ENCODE results near the gene SNRNP27.

SNRNP27 gene

DNA sequence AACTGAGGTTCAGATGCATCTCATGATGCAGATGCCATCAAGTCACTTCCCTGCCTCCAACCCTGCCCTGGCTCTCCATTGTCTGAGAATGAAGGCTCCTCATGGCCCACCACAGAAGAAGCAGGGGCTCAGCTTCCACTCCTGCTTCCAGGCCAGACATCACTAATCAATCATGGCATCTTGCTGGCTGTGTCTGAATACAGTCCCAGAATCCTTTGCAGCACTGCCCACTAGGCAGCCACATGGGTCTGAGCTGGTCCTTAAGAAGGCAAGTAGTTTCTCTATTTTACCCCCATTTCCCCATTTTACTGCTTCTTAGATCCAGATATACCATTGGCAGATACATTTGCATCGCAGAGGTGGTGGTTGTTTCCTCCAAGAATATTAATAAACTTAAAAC lies 60.3 kb downstream of the SNRNP27 start:
- Histone ChIP-seq H3K9me3 (ENCODE audit: control insufficient read depth in 5 of 5, low read length in 5 of 5) (no peaks in the 10 kb centered on the region), H3K9ac (ENCODE audit: low read length in 5 of 5) (no peak overlapping the region), H3K36me3 (ENCODE audit: control insufficient read depth in 5 of 5, insufficient read depth in 5 of 5, low read length in 5 of 5) (no peaks in the 10 kb centered on the region), H3K4me3 (ENCODE audit: low read depth in 1 of 5, low read length in 5 of 5) (no peak overlapping the region), H3K4me1 (ENCODE audit: control insufficient read depth in 5 of 5, insufficient read depth in 5 of 5, low read length in 5 of 5) (peaks cover 0 to 9% (median 3%) of the 10 kb centered on the region in 5 donors), H3K27me3 (ENCODE audit: control insufficient read depth in 5 of 5, insufficient read depth in 4 of 5, low read length in 5 of 5) (no peaks in the 10 kb centered on the region), H3K27ac (ENCODE audit: low read depth, low read length) (no peak overlapping the region)

Measured in subcutaneous abdominal adipose tissue (tissue), 5 donors.